Endothelial cell of umbilical vein (primary cell): Measurements from ENCODE around the gene TSPAN33. TPM values are rescaled to one million over a fixed set of nuclear protein-coding genes. Genes with fewer than 3 reads are reported as not detected.

Source experiments
- BruUV-seq: library from RNA; stranded (reverse); fragments of 400-500 nt; replicated peaks from 2 replicates; lab custom pipeline; 2021; lab: Mats Ljungman, UMichigan
- CTCF ChIA-PET: fragments of 300-600, 350-600 bp; sonication (Branson Sonifier 250); formaldehyde crosslinking; loops from one replicate; lab custom pipeline; 2021; ENCODE audit warnings: antibody characterized with exemption, inconsistent platforms; lab: Charles Lee
- POLR2A ChIA-PET: fragments of 300-600, 350-600 bp; sonication (Branson Sonifier 250); formaldehyde crosslinking; loops from one replicate; lab custom pipeline; 2021; ENCODE audit warnings: antibody characterized with exemption, inconsistent platforms; lab: Charles Lee
- DNase-seq: peaks from one replicate; pipeline ENCODE4 v3.0.0-alpha.2; 2011; ENCODE audit warnings: low read depth, low spot score
- FAIRE-seq: peaks from 2 replicates; lab custom pipeline; 2011; peaks lifted over from hg19 to GRCh38; lab: Jason Lieb, UNC
- H2AFZ ChIP-seq: 2 replicates; pipeline ENCODE4 v1.6.0; 2012; ENCODE audit warnings: low read depth, low read length, control low read depth, inconsistent platforms
- H3K27ac ChIP-seq: 2 replicates; pipeline ENCODE4 v1.5.1; 2011; ENCODE audit warnings: low read depth, mild to moderate bottlenecking, control low read depth, low read length, moderate library complexity; ENCODE audit not compliant: insufficient read depth
- H3K27me3 ChIP-seq, 2 experiments: 2 replicates each; pipeline versions ENCODE4 v1.6.0 to v1.6.1; 2011; ENCODE audit warnings: low read length in 2 of 2, mixed read lengths in 1 of 2; ENCODE audit not compliant: control insufficient read depth in 2 of 2, insufficient read depth in 2 of 2
- H3K36me3 ChIP-seq, 2 experiments: 2 replicates in 1 of 2; 3 replicates in 1 of 2; pipeline ENCODE4 v1.5.1; 2011; ENCODE audit warnings: low read length in 2 of 2, mild to moderate bottlenecking in 1 of 2, moderate library complexity in 1 of 2; ENCODE audit not compliant: control insufficient read depth in 2 of 2, insufficient read depth in 2 of 2; ENCODE audit errors: extremely low read depth in 1 of 2
- H3K4me1 ChIP-seq: 3 replicates; pipeline ENCODE4 v1.5.1; 2011; ENCODE audit warnings: mild to moderate bottlenecking, low read length; ENCODE audit not compliant: control insufficient read depth, insufficient read depth; ENCODE audit errors: extremely low read depth
- H3K4me2 ChIP-seq: 2 replicates; pipeline ENCODE4 v1.6.1; 2011; ENCODE audit warnings: low read length, control low read depth, mixed read lengths; ENCODE audit not compliant: insufficient read depth
- H3K4me3 ChIP-seq, 3 experiments: fragments of 200-600 bp in 1 of 3; sonication (generic), shearing (Covaris generic) in 1 of 3; replicated peaks in 1 of 3; 2 replicates each; pipeline ENCODE4 v1.5.1; 2011 to 2016; ENCODE audit warnings: control low read depth in 3 of 3, low read length in 3 of 3, mild to moderate bottlenecking in 2 of 3, inconsistent platforms in 1 of 3, low read depth in 1 of 3, moderate library complexity in 1 of 3; ENCODE audit not compliant: insufficient read depth in 1 of 3
- H3K79me2 ChIP-seq: 2 replicates; pipeline ENCODE4 v1.6.0; 2012; ENCODE audit warnings: low read length, inconsistent platforms; ENCODE audit not compliant: control insufficient read depth, insufficient read depth
- H3K9ac ChIP-seq: replicated peaks from 2 replicates; pipeline ENCODE3; 2011; ENCODE audit warnings: low read length, control low read depth; ENCODE audit not compliant: insufficient read depth; ENCODE audit errors: extremely low read depth
- H3K9me1 ChIP-seq: replicated peaks from 3 replicates; pipeline ENCODE4 v1.6.0; 2011; ENCODE audit warnings: mild to moderate bottlenecking, low read length; ENCODE audit not compliant: control insufficient read depth, insufficient read depth; ENCODE audit errors: extremely low read depth
- H3K9me3 ChIP-seq: replicated peaks from 2 replicates; pipeline ENCODE4 v1.5.1; 2012; ENCODE audit warnings: low read length, inconsistent platforms; ENCODE audit not compliant: control insufficient read depth, insufficient read depth
- H4K20me1 ChIP-seq: replicated peaks from 2 replicates; pipeline ENCODE3; 2011; ENCODE audit warnings: mild to moderate bottlenecking, low read length; ENCODE audit not compliant: control insufficient read depth, insufficient read depth; ENCODE audit errors: extremely low read depth
- CTCF ChIP-seq, 2 donors: IDR thresholded peaks; 1 replicate in 1 of 2; 2 replicates in 1 of 2; pipeline ENCODE4 v1.5.1; 2011; ENCODE audit warnings: low read length in 2 of 2, mild to moderate bottlenecking in 2 of 2, moderate library complexity in 2 of 2, control low read depth in 1 of 2, inconsistent platforms in 1 of 2, low read depth in 1 of 2; ENCODE audit not compliant: insufficient read depth in 1 of 2; ENCODE audit errors: extremely low read depth in 1 of 2
- EZH2 ChIP-seq: IDR thresholded peaks from 2 replicates; pipeline ENCODE4 v1.6.1; 2012; ENCODE audit warnings: borderline replicate concordance, low read depth, mild to moderate bottlenecking, moderate library complexity, low read length, inconsistent platforms; ENCODE audit not compliant: severe bottlenecking
- FOS ChIP-seq: IDR thresholded peaks from 2 replicates; pipeline ENCODE4 v1.6.1; 2011; ENCODE audit warnings: mild to moderate bottlenecking, low read length, moderate library complexity, borderline replicate concordance; ENCODE audit not compliant: insufficient read depth
- GATA2 ChIP-seq: IDR thresholded peaks from 2 replicates; pipeline ENCODE4 v1.7.0; 2011; ENCODE audit warnings: low read depth, mild to moderate bottlenecking, moderate library complexity, mixed read lengths, low read length; ENCODE audit not compliant: insufficient read length, insufficient read depth
- JUN ChIP-seq: IDR thresholded peaks from 2 replicates; pipeline ENCODE4 v1.6.1; 2011; ENCODE audit warnings: borderline replicate concordance, low read depth; ENCODE audit not compliant: insufficient read length, insufficient read depth
- MAX ChIP-seq: IDR thresholded peaks from 2 replicates; pipeline ENCODE4 v1.6.1; 2011; ENCODE audit not compliant: insufficient read depth, insufficient read length
- MYC ChIP-seq: IDR thresholded peaks from one replicate; pipeline ENCODE4 v1.6.1; 2011; ENCODE audit warnings: mild to moderate bottlenecking, low read depth, low read length
- POLR2A ChIP-seq: IDR thresholded peaks from 2 replicates; pipeline ENCODE4 v1.6.1; 2012; ENCODE audit warnings: low read depth, mild to moderate bottlenecking, control low read depth, low read length
- POLR2AphosphoS5 ChIP-seq: IDR thresholded peaks from 2 replicates; pipeline ENCODE4 v1.6.1; 2012; ENCODE audit warnings: low read depth, mild to moderate bottlenecking, control low read depth, low read length, moderate library complexity; ENCODE audit not compliant: insufficient read depth
- dilution Hi-C: fragments of 300-500 bp; cut with MboI; formaldehyde crosslinking; loops from one replicate; pipeline ENCODE4 v1.15.0; 2019; ENCODE audit warnings: low sequenced_read_pairs; ENCODE audit not compliant: extremely low pct_ligation_motif_present
- intact Hi-C: fragments of 100-400 bp; cut with micrococcal nuclease; formaldehyde crosslinking; loops from one replicate; pipeline ENCODE4 v1.10.0; 2022
- polyA plus RNA-seq, 4 experiments: library from polyadenylated mRNA; depleted of rRNA in 3 of 4; stranded (reverse) in 3 of 4; unstranded in 1 of 4; fragments of >200 nt; gene quantifications; 2 replicates each; pipeline versions ENCODE4 v1.2.1 to v1.2.3, GENCODE V29; 2011 to 2012; ENCODE audit warnings: missing spikeins in 1 of 4
- total RNA-seq: library from RNA; stranded (reverse); gene quantifications from 2 replicates; pipeline ENCODE4 v1.2.3, GENCODE V29; 2021

TSPAN33 gene
- total and polyA plus RNA-seq, 2 donors (not counting 3 experiments of a cell fraction or from before 2014, with no cell fraction given), result 0.21 TPM; not detected in 1

GRCh38 chr7:129118182-129118581 is 26.3 kb upstream of the TSPAN33 start:
- H3K9ac ChIP-seq, result no peak overlapping the region
- no peaks in the 10 kb centered on the region for H4K20me1 ChIP-seq
- TF ChIP-seq GATA2, result no peak
- no peak for TF ChIP-seq MAX
- TF ChIP-seq POLR2A, result no peak
- TF ChIP-seq JUN, result no peak
- TF ChIP-seq POLR2AphosphoS5, result no peak
- no peak for TF ChIP-seq MYC
- TF ChIP-seq FOS, result no peak
- TF ChIP-seq EZH2, result no peak
- no peak for TF ChIP-seq CTCF (IDR thresholded peaks at IDR 0.05; ENCODE audit: extremely low read depth in 1 of 2, insufficient read depth in 1 of 2, low read depth in 1 of 2, low read length in 2 of 2)
- H2AFZ ChIP-seq, result no peak overlapping the region
- peaks cover 4 to 8% of the 10 kb centered on the region in 2 experiments for H3K27me3 ChIP-seq
- dilution Hi-C loops (no loop called here), intact Hi-C loops (no loop called here)
- no TSS peak for BruUV-seq
- CTCF ChIA-PET, result interaction anchor here (0.7 to 2.1 kb wide), 4 partner anchors 12 to 250 kb away, joined by 3 to 12 read pairs (median 3); no protein-coding TSS in a partner anchor
- POLR2A ChIA-PET, result no interaction called here
- no peak overlapping the region for H3K4me3 ChIP-seq
- no peaks in the 10 kb centered on the region for H3K36me3 ChIP-seq
- H3K79me2 ChIP-seq, result no peaks in the 10 kb centered on the region
- H3K9me3 ChIP-seq, result no peaks in the 10 kb centered on the region
- no peaks in the 10 kb centered on the region for H3K4me1 ChIP-seq
- no peaks in the 10 kb centered on the region for H3K9me1 ChIP-seq
- no peak for DNase-seq
- H3K4me2 ChIP-seq, result no peak overlapping the region
- no peak overlapping the region for H3K27ac ChIP-seq
- FAIRE-seq, result no peak
